Measurements from ENCODE around the gene APOC3.
"Not testable (repeated sequence)": the region's sequence is repeated elsewhere in the genome, so short reads cannot be mapped to it uniquely, and the experiment has no call there.

Gene APOC3

GRCh38 chr11:116828632-116829524 lies 829 bp upstream of the APOC3 start:
- in situ Hi-C loops (cut with HindIII; ENCODE audit: low sequenced_read_pairs): no loop called here

DNA sequence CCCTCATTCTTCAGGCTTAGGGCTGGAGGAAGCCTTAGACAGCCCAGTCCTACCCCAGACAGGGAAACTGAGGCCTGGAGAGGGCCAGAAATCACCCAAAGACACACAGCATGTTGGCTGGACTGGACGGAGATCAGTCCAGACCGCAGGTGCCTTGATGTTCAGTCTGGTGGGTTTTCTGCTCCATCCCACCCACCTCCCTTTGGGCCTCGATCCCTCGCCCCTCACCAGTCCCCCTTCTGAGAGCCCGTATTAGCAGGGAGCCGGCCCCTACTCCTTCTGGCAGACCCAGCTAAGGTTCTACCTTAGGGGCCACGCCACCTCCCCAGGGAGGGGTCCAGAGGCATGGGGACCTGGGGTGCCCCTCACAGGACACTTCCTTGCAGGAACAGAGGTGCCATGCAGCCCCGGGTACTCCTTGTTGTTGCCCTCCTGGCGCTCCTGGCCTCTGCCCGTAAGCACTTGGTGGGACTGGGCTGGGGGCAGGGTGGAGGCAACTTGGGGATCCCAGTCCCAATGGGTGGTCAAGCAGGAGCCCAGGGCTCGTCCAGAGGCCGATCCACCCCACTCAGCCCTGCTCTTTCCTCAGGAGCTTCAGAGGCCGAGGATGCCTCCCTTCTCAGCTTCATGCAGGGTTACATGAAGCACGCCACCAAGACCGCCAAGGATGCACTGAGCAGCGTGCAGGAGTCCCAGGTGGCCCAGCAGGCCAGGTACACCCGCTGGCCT lies 641 bp downstream of the APOC3 start:
- in situ Hi-C loops (cut with HindIII; ENCODE audit: low sequenced_read_pairs): no loop called here

- in situ Hi-C loops (cut with HindIII; ENCODE audit: low sequenced_read_pairs): no loop called here
Measured at GRCh38 chr11:116831790-116832349, 2.2 kb downstream of the APOC3 start.

DNA sequence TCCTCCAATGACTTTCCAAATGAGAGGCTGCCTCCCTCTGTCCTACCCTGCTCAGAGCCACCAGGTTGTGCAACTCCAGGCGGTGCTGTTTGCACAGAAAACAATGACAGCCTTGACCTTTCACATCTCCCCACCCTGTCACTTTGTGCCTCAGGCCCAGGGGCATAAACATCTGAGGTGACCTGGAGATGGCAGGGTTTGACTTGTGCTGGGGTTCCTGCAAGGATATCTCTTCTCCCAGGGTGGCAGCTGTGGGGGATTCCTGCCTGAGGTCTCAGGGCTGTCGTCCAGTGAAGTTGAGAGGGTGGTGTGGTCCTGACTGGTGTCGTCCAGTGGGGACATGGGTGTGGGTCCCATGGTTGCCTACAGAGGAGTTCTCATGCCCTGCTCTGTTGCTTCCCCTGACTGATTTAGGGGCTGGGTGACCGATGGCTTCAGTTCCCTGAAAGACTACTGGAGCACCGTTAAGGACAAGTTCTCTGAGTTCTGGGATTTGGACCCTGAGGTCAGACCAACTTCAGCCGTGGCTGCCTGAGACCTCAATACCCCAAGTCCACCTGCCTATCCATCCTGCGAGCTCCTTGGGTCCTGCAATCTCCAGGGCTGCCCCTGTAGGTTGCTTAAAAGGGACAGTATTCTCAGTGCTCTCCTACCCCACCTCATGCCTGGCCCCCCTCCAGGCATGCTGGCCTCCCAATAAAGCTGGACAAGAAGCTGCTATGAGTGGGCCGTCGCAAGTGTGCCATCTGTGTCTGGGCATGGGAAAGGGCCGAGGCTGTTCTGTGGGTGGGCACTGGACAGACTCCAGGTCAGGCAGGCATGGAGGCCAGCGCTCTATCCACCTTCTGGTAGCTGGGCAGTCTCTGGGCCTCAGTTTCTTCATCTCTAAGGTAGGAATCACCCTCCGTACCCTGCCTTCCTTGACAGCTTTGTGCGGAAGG lies 2.9 kb downstream of the APOC3 start:
- in situ Hi-C loops (cut with HindIII; ENCODE audit: low sequenced_read_pairs): no loop called here

DNA sequence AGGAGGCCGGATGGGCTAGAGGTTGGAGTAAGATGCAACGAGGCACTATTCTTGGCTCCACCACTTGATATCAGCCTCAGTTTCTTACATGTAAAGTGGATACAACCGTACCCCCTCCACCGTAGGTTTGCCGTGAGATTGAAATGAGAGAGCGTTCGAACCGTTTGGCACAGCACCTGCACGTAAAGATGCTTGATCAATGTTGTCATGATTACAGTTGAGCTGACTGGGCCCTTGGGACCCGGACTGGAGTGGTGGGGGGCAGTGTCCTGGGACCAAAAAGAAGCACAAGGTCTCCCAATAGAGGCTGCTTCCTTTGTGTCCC lies 3.7 kb downstream of the APOC3 start:
- in situ Hi-C loops (cut with HindIII; ENCODE audit: low sequenced_read_pairs): no loop called here

GRCh38 chr11:116833816-116834534 lies 4.3 kb downstream of the APOC3 start:
- in situ Hi-C loops (cut with HindIII; ENCODE audit: low sequenced_read_pairs): no loop called here

DNA sequence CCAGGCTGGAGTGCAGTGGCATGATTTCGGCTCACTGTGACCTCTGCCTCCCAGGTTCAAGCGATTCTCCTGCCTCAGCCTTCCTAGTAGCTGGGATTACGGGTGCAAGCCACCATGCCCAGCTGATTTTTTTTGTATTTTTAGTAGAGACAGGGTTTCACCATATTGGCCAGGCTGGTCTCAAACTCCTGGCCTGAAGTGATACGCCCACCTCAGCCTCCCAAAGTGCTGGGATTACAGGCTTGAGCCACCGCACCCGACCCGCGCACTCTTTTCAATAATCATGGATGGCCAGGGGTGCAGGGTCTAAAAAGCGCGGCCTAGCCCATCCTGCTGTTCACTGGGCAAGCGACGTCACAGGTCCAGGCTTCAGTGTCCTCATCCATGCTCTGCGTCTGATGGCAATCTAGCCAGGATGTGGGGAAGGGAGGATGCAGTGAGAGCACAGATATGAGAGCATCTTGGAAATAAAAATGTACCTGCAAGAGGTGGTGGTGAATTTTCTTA lies 4.9 kb downstream of the APOC3 start:
- in situ Hi-C loops (cut with HindIII; ENCODE audit: low sequenced_read_pairs): not testable (repeated sequence)

DNA sequence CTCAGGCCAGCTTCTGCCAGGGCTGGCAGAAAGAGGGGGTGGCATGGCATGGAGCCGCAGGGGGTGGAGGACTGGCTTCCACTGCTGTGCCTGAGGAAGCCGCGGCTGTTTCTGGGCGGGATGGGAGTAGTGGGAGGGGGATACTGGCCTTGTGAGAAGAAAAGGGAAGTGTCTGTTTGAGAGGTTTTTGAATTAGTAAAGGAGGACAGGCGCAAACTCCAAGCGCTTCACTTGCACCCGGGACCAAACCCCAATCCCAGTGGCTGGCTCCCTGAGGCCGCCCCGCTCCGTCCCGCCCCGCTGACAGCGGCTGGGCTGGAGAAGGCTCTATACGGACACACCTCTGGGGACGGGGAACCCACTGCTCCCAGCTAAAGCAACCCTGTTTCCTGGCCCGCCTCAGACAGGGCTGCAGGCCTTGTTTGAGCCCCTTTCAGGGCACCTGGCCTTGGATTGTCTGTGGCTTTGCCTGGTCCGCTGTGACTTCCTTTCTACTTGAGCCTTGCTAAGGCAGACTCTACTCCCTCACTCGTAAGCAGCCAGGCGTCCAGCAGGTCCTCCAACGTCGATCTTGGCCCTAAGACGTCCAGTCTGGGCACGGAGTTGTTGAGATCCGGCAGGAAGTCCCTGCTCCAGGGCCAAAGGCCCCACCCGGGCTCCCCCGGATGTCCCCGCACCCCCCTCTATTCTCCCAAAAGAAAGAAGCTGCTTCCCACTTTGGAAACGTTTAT lies 5.5 kb downstream of the APOC3 start:
- in situ Hi-C loops (cut with HindIII; ENCODE audit: low sequenced_read_pairs): no loop called here

DNA sequence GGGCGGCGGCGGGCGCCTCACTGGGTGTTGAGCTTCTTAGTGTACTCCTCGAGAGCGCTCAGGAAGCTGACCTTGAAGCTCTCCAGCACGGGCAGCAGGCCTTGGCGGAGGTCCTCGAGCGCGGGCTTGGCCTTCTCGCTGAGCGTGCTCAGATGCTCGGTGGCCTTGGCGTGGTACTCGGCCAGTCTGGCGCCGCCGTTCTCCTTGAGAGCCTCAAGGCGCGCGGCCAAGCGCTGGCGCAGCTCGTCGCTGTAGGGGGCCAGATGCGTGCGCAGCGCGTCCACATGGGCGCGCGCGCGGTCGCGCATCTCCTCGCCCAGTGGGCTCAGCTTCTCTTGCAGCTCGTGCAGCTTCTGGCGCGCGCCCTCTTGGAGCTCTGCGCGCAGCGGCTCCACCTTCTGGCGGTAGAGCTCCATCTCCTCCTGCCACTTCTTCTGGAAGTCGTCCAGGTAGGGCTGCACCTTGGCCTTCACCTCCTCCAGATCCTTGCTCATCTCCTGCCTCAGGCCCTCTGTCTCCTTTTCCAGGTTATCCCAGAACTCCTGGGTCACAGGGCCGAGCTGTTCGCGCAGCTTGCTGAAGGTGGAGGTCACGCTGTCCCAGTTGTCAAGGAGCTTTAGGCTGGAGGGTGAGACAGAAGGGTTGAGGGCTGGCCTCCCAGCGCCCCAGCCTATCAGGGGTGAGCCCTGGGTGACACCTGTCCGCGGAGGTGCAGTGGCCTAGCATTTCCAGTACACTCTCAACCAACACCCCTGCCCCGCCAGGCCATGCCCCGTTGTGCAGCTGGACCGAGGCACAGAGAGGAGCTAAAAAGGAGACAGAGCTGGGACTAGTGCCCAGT lies 6.3 kb downstream of the APOC3 start:
- in situ Hi-C loops (cut with HindIII; ENCODE audit: low sequenced_read_pairs): no loop called here

- in situ Hi-C loops (cut with HindIII; ENCODE audit: low sequenced_read_pairs): no loop called here
Measured at GRCh38 chr11:116836632-116836991, 6.9 kb downstream of the APOC3 start.

- in situ Hi-C loops (cut with HindIII; ENCODE audit: low sequenced_read_pairs): no loop called here
Measured at GRCh38 chr11:116837231-116838091, 7.8 kb downstream of the APOC3 start, which contains the start of gene APOA1. Gene APOA1, minus strand, starts transcription at chr11:116837622. Its CDS starts 235 bp downstream, at chr11:116837387.

- in situ Hi-C loops (cut with HindIII; ENCODE audit: low sequenced_read_pairs): no loop called here
Measured at GRCh38 chr11:116838321-116839084, 8.8 kb downstream of the APOC3 start.

- in situ Hi-C loops (cut with HindIII; ENCODE audit: low sequenced_read_pairs): no loop called here
Measured at GRCh38 chr11:116840224-116840745, 10.6 kb downstream of the APOC3 start.

- in situ Hi-C loops (cut with HindIII; ENCODE audit: low sequenced_read_pairs): no loop called here
Measured at GRCh38 chr11:116840746-116841296, 11.1 kb downstream of the APOC3 start.

DNA sequence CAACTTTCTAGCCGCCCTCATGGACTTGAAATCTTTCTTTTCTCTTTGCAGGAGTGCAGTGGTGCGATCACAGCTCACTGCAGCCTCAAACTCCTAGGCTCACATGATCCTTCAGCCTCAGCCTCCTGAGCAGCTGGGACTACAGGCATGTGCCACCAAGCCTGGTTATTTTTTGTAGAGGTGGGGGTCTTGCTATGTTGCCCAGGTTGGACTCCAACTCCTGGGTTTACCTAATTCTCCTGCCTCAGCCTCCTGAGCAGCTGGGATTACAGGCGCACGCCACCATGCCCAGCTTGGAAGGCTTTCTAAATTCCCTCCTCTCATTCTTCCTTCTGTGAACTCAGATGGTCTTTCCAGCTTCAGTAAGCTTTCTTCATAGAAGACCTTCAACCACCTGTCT lies 12.4 kb downstream of the APOC3 start:
- in situ Hi-C loops (cut with HindIII; ENCODE audit: low sequenced_read_pairs): no loop called here

GRCh38 chr11:116842909-116843308 lies 13.2 kb downstream of the APOC3 start:
- in situ Hi-C loops (cut with HindIII; ENCODE audit: low sequenced_read_pairs): no loop called here
